SK-N-SH treated with all-trans-retinoic acid at 6 μM for 48 hours (cell line): Measurements from ENCODE around the gene DCLRE1C.

Experiments used
- ATAC-seq: fragments of 200-7000 bp; cut with Tn5 transposase; 3 replicates; pipeline ENCODE4 v1.9.1; 2020; ENCODE audit warnings: mild to moderate bottlenecking, moderate library complexity
- ARNTL ChIP-seq: fragments of 450-650 bp; formaldehyde crosslinking; IDR thresholded peaks from 2 replicates; pipeline ENCODE4 v1.5.0; 2020; ENCODE audit warnings: low read depth, mild to moderate bottlenecking, moderate library complexity, borderline replicate concordance
- BACH2 ChIP-seq: fragments of 250-450 bp; sonication (Bioruptor Pico); IDR thresholded peaks from 2 replicates; pipeline ENCODE4 v1.9.0; 2021; ENCODE audit warnings: mild to moderate bottlenecking, borderline replicate concordance
- CSDC2 ChIP-seq: fragments of 250-450 bp; sonication (Bioruptor Pico); IDR thresholded peaks from 2 replicates; pipeline ENCODE4 v1.5.0; 2020; ENCODE audit warnings: mild to moderate bottlenecking, moderate library complexity
- CSRNP3 ChIP-seq: fragments of 250-450 bp; sonication (Bioruptor Pico); IDR thresholded peaks from 2 replicates; pipeline ENCODE4 v1.5.1; 2021; ENCODE audit warnings: mild to moderate bottlenecking, moderate library complexity
- ESRRG ChIP-seq: fragments of 250-450 bp; sonication (Bioruptor Pico); IDR thresholded peaks from 2 replicates; pipeline ENCODE4 v1.6.1; 2021; ENCODE audit warnings: mild to moderate bottlenecking
- GLIS3 ChIP-seq: fragments of 250-450 bp; sonication (Bioruptor Pico); IDR thresholded peaks from 2 replicates; pipeline ENCODE4 v1.5.0; 2020; ENCODE audit warnings: mild to moderate bottlenecking, moderate library complexity
- OSR1 ChIP-seq: fragments of 250-450 bp; sonication (Bioruptor Pico); IDR thresholded peaks from 2 replicates; pipeline ENCODE4 v1.8.0; 2022; ENCODE audit warnings: moderate library complexity, mild to moderate bottlenecking, inconsistent platforms
- PPARA ChIP-seq: fragments of 250-450 bp; sonication (Bioruptor Pico); IDR thresholded peaks from 2 replicates; pipeline ENCODE4 v1.5.0; 2020; ENCODE audit warnings: mild to moderate bottlenecking, borderline replicate concordance
- RARB ChIP-seq: fragments of 250-450 bp; sonication (Bioruptor Pico); IDR thresholded peaks from 2 replicates; pipeline ENCODE4 v1.8.0; 2021; ENCODE audit warnings: mild to moderate bottlenecking, moderate library complexity
- SNAI2 ChIP-seq: fragments of 250-450 bp; sonication (Bioruptor Pico); IDR thresholded peaks from 2 replicates; pipeline ENCODE4 v1.5.0; 2020; ENCODE audit warnings: mild to moderate bottlenecking, moderate library complexity
- TCF4 ChIP-seq: fragments of 250-450 bp; sonication (Bioruptor Pico); IDR thresholded peaks from 2 replicates; pipeline ENCODE4 v1.8.0; 2021; ENCODE audit warnings: mild to moderate bottlenecking, moderate library complexity, borderline replicate concordance
- TOX ChIP-seq: fragments of 250-450 bp; sonication (Bioruptor Pico); IDR thresholded peaks from 2 replicates; pipeline ENCODE4 v1.8.0; 2021; ENCODE audit warnings: mild to moderate bottlenecking, moderate library complexity, borderline replicate concordance
- TSHZ2 ChIP-seq: fragments of 250-450 bp; sonication (Bioruptor Pico); IDR thresholded peaks from 2 replicates; pipeline ENCODE4 v1.5.0; 2020; ENCODE audit warnings: mild to moderate bottlenecking, moderate library complexity
- ZC3H10 ChIP-seq: fragments of 250-450 bp; sonication (Bioruptor Pico); IDR thresholded peaks from 2 replicates; pipeline ENCODE4 v1.5.1; 2021; ENCODE audit warnings: mild to moderate bottlenecking, moderate library complexity
- ZFP3 ChIP-seq: fragments of 250-450 bp; sonication (Bioruptor Pico); IDR thresholded peaks from 2 replicates; pipeline ENCODE4 v1.5.0; 2020; ENCODE audit warnings: mild to moderate bottlenecking, moderate library complexity
- ZFP30 ChIP-seq: fragments of 450-650 bp; formaldehyde crosslinking; IDR thresholded peaks from 2 replicates; pipeline ENCODE4 v1.5.0; 2022; ENCODE audit warnings: mild to moderate bottlenecking, moderate library complexity
- ZNF565 ChIP-seq: fragments of 450-650 bp; formaldehyde crosslinking; conservative IDR thresholded peaks from 2 replicates; pipeline ENCODE4 v1.5.0; 2020; ENCODE audit warnings: low read depth, mild to moderate bottlenecking, moderate library complexity
- ZNF70 ChIP-seq: fragments of 450-650 bp; formaldehyde crosslinking; IDR thresholded peaks from 2 replicates; pipeline ENCODE4 v1.5.0; 2020; ENCODE audit warnings: mild to moderate bottlenecking, moderate library complexity
- ZNF8 ChIP-seq: fragments of 450-650 bp; formaldehyde crosslinking; IDR thresholded peaks from 2 replicates; pipeline ENCODE4 v1.5.0; 2020; ENCODE audit warnings: mild to moderate bottlenecking, moderate library complexity
- TF ChIP-seq, protein P1 (sequence below): fragments of 250-450 bp; sonication (Bioruptor Pico); IDR thresholded peaks from 2 replicates; pipeline ENCODE4 v1.8.0; 2020; ENCODE audit warnings: mild to moderate bottlenecking, moderate library complexity, borderline replicate concordance
- TF ChIP-seq, protein P2 (sequence below): fragments of 250-450 bp; sonication (Bioruptor Pico); IDR thresholded peaks from 2 replicates; pipeline ENCODE4 v1.8.0; 2021; ENCODE audit warnings: low read depth, mild to moderate bottlenecking, moderate library complexity, borderline replicate concordance
- TF ChIP-seq, protein P3 (sequence below): fragments of 250-450 bp; sonication (Bioruptor Pico); IDR thresholded peaks from 2 replicates; pipeline ENCODE4 v1.5.1; 2020; ENCODE audit warnings: low read depth, mild to moderate bottlenecking, moderate library complexity

Gene DCLRE1C

GRCh38 chr10:14904316-14904732, 49.6 kb downstream of the DCLRE1C start:
- peak; percentile 69 for ATAC-seq

DNA sequence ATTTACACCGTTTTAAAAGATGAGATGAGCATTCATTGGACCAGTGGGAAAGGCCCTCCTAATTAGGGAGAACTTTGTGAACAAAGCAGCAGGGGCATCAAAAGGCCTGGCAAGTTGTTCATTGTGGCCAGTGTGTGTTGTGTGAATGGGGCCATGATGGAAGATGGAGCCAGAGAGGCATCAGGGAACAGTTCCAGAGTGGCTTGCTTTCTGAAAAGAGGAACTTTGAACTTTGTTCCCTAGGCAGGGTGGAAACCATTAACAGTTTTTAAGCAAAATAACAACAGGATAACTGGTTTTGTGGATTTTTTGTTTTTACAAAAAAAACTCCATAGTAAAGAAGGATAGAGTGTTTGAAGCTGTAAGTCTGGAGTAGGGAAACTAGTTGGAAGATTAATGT, 62.7 kb downstream of the DCLRE1C start:
- ATAC-seq = no peak
- no peak for TF ChIP-seq ESRRG (CRISPR knock-in tag)
- no peak for TF ChIP-seq ZNF8 (CRISPR knock-in tag)
- no peak for TF ChIP-seq RARB (CRISPR knock-in tag)
- TF ChIP-seq ZNF70 (CRISPR knock-in tag) = no peak
- no peak for TF ChIP-seq ZC3H10 (CRISPR knock-in tag)
- no peak for TF ChIP-seq GLIS3 (CRISPR knock-in tag)
- TF ChIP-seq SNAI2 = no peak
- TF ChIP-seq CSDC2 (CRISPR knock-in tag) = no peak
- no peak for TF ChIP-seq PPARA
- no peak for TF ChIP-seq OSR1 (CRISPR knock-in tag)

More at GRCh38 chr10:14904316-14904732, 49.6 kb downstream of the DCLRE1C start:
- TF ChIP-seq SNAI2 (no peak), ARNTL (no peak), RARB (CRISPR knock-in tag) (no peak), ZNF565 (no peak), CSDC2 (CRISPR knock-in tag) (no peak), GLIS3 (CRISPR knock-in tag) (no peak), ZNF8 (CRISPR knock-in tag) (no peak), BACH2 (CRISPR knock-in tag) (no peak), ESRRG (CRISPR knock-in tag) (no peak), ZC3H10 (CRISPR knock-in tag) (no peak), OSR1 (CRISPR knock-in tag) (no peak), CSRNP3 (CRISPR knock-in tag) (no peak), ZFP30 (CRISPR knock-in tag) (no peak), TOX (CRISPR knock-in tag) (no peak), ZNF70 (CRISPR knock-in tag) (no peak)
- TF ChIP-seq, protein P1, sequence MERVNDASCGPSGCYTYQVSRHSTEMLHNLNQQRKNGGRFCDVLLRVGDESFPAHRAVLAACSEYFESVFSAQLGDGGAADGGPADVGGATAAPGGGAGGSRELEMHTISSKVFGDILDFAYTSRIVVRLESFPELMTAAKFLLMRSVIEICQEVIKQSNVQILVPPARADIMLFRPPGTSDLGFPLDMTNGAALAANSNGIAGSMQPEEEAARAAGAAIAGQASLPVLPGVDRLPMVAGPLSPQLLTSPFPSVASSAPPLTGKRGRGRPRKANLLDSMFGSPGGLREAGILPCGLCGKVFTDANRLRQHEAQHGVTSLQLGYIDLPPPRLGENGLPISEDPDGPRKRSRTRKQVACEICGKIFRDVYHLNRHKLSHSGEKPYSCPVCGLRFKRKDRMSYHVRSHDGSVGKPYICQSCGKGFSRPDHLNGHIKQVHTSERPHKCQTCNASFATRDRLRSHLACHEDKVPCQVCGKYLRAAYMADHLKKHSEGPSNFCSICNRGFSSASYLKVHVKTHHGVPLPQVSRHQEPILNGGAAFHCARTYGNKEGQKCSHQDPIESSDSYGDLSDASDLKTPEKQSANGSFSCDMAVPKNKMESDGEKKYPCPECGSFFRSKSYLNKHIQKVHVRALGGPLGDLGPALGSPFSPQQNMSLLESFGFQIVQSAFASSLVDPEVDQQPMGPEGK (CRISPR knock-in tag) = no peak
- TF ChIP-seq, protein P2, sequence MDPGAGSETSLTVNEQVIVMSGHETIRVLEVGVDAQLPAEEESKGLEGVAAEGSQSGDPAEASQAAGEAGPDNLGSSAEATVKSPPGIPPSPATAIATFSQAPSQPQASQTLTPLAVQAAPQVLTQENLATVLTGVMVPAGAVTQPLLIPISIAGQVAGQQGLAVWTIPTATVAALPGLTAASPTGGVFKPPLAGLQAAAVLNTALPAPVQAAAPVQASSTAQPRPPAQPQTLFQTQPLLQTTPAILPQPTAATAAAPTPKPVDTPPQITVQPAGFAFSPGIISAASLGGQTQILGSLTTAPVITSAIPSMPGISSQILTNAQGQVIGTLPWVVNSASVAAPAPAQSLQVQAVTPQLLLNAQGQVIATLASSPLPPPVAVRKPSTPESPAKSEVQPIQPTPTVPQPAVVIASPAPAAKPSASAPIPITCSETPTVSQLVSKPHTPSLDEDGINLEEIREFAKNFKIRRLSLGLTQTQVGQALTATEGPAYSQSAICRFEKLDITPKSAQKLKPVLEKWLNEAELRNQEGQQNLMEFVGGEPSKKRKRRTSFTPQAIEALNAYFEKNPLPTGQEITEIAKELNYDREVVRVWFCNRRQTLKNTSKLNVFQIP (CRISPR knock-in tag) = no peak
- TF ChIP-seq, protein P3, sequence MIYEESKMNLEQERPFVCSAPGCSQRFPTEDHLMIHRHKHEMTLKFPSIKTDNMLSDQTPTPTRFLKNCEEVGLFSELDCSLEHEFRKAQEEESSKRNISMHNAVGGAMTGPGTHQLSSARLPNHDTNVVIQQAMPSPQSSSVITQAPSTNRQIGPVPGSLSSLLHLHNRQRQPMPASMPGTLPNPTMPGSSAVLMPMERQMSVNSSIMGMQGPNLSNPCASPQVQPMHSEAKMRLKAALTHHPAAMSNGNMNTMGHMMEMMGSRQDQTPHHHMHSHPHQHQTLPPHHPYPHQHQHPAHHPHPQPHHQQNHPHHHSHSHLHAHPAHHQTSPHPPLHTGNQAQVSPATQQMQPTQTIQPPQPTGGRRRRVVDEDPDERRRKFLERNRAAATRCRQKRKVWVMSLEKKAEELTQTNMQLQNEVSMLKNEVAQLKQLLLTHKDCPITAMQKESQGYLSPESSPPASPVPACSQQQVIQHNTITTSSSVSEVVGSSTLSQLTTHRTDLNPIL (CRISPR knock-in tag) = no peak

DNA sequence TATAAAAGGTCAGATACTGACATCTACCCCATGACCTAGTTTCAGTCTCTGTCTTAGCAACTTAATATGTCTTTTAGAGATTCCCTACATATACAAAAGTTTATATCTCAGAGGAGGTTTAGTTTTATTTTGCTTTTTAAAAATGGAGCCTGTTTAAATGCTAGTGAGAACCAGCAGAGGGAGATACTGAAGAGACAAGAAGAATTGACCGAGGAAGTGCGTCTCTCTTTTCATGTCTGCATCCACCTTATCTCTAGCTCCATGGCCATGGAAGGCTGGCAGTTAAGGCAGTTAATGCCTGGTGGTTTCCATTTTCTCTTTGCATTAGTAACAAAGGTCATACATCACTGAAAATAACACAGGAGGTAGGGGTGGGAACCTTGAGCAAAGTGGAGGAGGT, 64.6 kb downstream of the DCLRE1C start:
- TF ChIP-seq SNAI2 = no peak
- TF ChIP-seq BACH2 (CRISPR knock-in tag) = no peak
- no peak for TF ChIP-seq ZNF8 (CRISPR knock-in tag)
- no peak for TF ChIP-seq ZNF565
- no peak for TF ChIP-seq TSHZ2 (CRISPR knock-in tag)
- TF ChIP-seq OSR1 (CRISPR knock-in tag) = no peak
- TF ChIP-seq TOX (CRISPR knock-in tag) = no peak
- no peak for TF ChIP-seq CSDC2 (CRISPR knock-in tag)
- TF ChIP-seq TCF4 = no peak
- TF ChIP-seq, protein P2 (CRISPR knock-in tag) = no peak
- no peak for TF ChIP-seq CSRNP3 (CRISPR knock-in tag)
- no peak for TF ChIP-seq ZFP3 (CRISPR knock-in tag)
- no peak for TF ChIP-seq GLIS3 (CRISPR knock-in tag)
- no peak for TF ChIP-seq ZC3H10 (CRISPR knock-in tag)
- TF ChIP-seq ESRRG (CRISPR knock-in tag) = no peak
- TF ChIP-seq PPARA = no peak
- ATAC-seq = 0 out of 3 replicates have a peak, but pooled peaks have one; percentile 33
